HG02588 (cell line): ENCODE data around the gene PLXNA2.

Source experiments
- ATAC-seq: cut with Tn5 transposase; IDR thresholded peaks from one replicate; pipeline ENCODE4 v1.9.1; 2021; ENCODE audit warnings: mild to moderate bottlenecking, moderate library complexity; ENCODE audit not compliant: unreplicated experiment

The PLXNA2 gene

GRCh38 chr1:208243967-208244916 lies at the start of gene PLXNA2:
TSS of gene PLXNA2 (minus strand) at chr1:208244384. CDS start at chr1:208217922, 26,462 bp downstream.
- ATAC-seq, result no peak

GRCh38 chr1:208292908-208293307 lies 48.7 kb upstream of the PLXNA2 start:
- ATAC-seq, result no peak

- ATAC-seq, result no peak
Measured at GRCh38 chr1:208291923-208292711, 47.9 kb upstream of the PLXNA2 start.

GRCh38 chr1:208291129-208291528 lies 46.9 kb upstream of the PLXNA2 start:
- ATAC-seq, result no peak

GRCh38 chr1:208289716-208290115 lies 45.5 kb upstream of the PLXNA2 start:
- ATAC-seq, result no peak

- ATAC-seq, result no peak
Measured at GRCh38 chr1:208288495-208288894, 44.3 kb upstream of the PLXNA2 start.

- no peak for ATAC-seq
Measured at GRCh38 chr1:208280681-208281450, 36.7 kb upstream of the PLXNA2 start.

GRCh38 chr1:208279826-208280588 lies 35.8 kb upstream of the PLXNA2 start:
- ATAC-seq, result no peak

GRCh38 chr1:208278638-208279037 lies 34.5 kb upstream of the PLXNA2 start:
- no peak for ATAC-seq

GRCh38 chr1:208276757-208277435 lies 32.7 kb upstream of the PLXNA2 start:
- no peak for ATAC-seq

GRCh38 chr1:208275083-208275482 lies 30.9 kb upstream of the PLXNA2 start:
- ATAC-seq, result no peak

- ATAC-seq, result no peak
Measured at GRCh38 chr1:208273386-208274017, 29.3 kb upstream of the PLXNA2 start.

- ATAC-seq, result no peak
Measured at GRCh38 chr1:208272713-208273112, 28.5 kb upstream of the PLXNA2 start.

GRCh38 chr1:208272311-208272710 lies 28.1 kb upstream of the PLXNA2 start:
- no peak for ATAC-seq

GRCh38 chr1:208271236-208271635 lies 27.1 kb upstream of the PLXNA2 start:
- no peak for ATAC-seq

- no peak for ATAC-seq
Measured at GRCh38 chr1:208270651-208271141, 26.5 kb upstream of the PLXNA2 start.

- ATAC-seq, result no peak
Measured at GRCh38 chr1:208269338-208269666, 25.1 kb upstream of the PLXNA2 start.

- ATAC-seq, result no peak
Measured at GRCh38 chr1:208268541-208269337, 24.6 kb upstream of the PLXNA2 start.
